Measurements from ENCODE around the gene ATP2A2.

DNA sequence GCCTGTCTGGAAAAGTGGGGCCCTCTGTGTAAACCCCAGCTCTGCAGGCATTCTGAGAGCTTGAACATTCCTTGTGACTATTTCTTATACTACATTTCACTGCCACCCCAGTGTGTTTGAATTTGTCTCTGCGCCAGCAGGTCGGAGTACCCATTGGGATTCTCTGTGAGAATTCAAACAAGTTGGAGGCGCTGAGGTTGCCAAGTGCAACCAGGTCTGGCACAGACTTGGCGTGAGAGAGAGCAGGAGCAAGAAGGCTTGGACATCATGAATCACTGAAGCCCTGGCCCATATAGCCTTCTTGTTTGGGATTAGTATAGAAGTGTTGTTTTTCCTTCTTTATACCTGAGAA, 33.0 kb upstream of the ATP2A2 start:
- no peak for TF ChIP-seq EZH2 (IDR thresholded peaks at IDR 0.05; ENCODE audit: borderline replicate concordance, low read length)
- TF ChIP-seq, protein P1, sequence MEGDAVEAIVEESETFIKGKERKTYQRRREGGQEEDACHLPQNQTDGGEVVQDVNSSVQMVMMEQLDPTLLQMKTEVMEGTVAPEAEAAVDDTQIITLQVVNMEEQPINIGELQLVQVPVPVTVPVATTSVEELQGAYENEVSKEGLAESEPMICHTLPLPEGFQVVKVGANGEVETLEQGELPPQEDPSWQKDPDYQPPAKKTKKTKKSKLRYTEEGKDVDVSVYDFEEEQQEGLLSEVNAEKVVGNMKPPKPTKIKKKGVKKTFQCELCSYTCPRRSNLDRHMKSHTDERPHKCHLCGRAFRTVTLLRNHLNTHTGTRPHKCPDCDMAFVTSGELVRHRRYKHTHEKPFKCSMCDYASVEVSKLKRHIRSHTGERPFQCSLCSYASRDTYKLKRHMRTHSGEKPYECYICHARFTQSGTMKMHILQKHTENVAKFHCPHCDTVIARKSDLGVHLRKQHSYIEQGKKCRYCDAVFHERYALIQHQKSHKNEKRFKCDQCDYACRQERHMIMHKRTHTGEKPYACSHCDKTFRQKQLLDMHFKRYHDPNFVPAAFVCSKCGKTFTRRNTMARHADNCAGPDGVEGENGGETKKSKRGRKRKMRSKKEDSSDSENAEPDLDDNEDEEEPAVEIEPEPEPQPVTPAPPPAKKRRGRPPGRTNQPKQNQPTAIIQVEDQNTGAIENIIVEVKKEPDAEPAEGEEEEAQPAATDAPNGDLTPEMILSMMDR (conservative IDR thresholded peaks at IDR 0.05 in 1 of 2, IDR thresholded peaks at IDR 0.05 in 1 of 2; ENCODE audit: extremely low read depth in 1 of 2, insufficient read depth in 1 of 2, low read depth in 1 of 2, low read length in 2 of 2), result no peak

Data from mammary epithelial cell (primary cell).